GM18868 (cell line): ENCODE results near the gene EXOG.
"Not testable (repeated sequence)": the region's sequence is repeated elsewhere in the genome, so short reads cannot be mapped to it uniquely, and the experiment has no call there.

Experiments
- ATAC-seq: cut with Tn5 transposase; IDR thresholded peaks from one replicate; pipeline ENCODE4 v1.9.1; 2021; ENCODE audit warnings: mild to moderate bottlenecking, moderate library complexity; ENCODE audit not compliant: unreplicated experiment

Gene EXOG

GRCh38 chr3:38561746-38562466 is 65.8 kb downstream of the EXOG start:
- no peak for ATAC-seq

- no peak for ATAC-seq
Observed at GRCh38 chr3:38562467-38562925, 66.4 kb downstream of the EXOG start.

GRCh38 chr3:38563070-38563885 is 67.1 kb downstream of the EXOG start:
- ATAC-seq: no peak

DNA sequence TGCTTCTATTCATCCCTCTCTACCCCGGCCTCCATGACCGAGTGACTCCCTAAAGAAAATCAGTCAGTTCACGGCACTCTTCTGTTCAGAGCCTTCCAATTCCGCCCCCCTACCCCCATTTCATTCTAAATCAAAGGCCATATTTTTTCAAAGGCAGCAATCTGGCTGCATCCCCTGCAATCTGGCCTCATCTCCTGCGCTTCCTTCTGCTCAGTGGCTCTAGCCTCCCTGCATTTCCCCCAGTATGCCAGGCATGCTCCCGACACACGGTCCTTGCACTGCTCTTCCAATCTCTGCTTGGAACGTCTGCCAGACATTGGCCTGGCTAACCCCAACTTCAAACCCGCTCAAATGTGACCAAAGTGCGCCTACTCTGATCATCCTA is 67.7 kb downstream of the EXOG start:
- no peak for ATAC-seq

DNA sequence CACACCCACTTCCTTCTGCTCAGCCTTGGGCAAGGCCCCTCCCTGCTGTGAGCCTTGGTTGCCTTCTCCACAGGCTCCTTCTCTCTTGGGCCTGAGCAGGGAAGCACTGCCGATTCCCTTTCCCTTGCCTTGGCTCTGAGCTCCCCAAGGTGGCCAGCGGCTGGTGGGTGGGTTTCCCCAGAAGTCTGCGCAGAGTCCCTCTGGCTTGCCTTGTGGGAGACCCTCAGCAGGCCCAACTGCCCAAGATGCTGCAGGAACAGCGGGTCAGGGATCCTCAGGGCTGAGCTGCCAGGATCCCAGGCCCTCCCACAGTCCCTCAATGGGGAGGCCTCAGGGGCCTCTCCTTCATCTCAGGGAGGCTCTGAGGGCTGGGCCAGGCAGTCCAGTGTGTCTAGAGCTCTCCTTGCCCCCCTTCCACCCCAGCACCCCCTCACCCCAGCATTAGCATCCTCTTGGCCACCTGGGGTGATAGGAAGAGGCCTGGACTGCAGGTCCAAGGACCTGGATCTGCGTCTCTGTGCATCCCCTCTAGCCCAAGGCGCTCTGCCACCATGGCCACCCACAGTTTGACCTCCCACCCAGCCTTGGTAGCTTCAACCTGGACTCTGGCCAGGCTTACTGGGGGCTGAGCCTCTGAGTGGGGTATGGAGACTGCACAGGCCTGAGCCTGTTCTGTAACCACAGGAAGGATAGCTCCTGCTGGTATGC is 68.6 kb downstream of the EXOG start:
- ATAC-seq: no peak

- ATAC-seq: no peak
Observed at GRCh38 chr3:38565339-38566214, 69.4 kb downstream of the EXOG start.

DNA sequence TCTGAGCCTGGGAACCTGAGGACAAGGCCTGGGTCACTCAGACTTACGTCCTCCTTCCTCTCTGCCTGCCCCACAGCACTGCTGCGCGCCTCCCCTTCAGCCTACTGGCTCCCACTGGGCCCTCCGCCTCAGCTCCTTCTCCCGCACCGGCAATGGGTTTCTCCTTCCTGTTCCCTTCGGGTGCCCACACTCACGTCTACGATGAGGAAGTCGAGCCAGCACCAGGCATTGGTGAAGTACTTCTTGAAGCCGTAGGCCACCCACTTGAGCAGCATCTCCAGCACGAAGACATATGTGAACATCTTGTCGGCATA is 70.0 kb downstream of the EXOG start:
- no peak for ATAC-seq

DNA sequence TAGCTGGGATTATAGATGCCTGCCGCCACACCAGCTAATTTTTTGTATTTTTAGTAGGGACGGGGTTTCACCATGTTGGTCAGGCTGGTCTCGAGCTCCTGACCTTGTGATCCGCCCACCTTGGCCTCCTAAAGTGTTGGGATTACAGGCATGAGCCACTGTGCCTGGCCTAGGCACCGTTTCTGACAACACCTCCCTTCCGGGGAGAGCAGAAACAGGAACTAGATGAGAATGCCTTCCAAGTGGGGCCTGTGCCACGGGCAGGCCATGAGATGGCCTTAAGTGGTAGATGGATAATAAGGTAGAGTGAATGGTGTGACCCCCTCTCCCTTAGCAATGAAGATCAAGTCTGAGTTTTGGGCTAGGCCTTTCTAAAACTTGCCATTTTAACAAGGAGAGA is 70.7 kb downstream of the EXOG start:
- not testable (repeated sequence) for ATAC-seq

- no peak for ATAC-seq
Observed at GRCh38 chr3:38567498-38567897, 71.4 kb downstream of the EXOG start.

GRCh38 chr3:38573111-38573510 is 77.0 kb downstream of the EXOG start:
- no peak for ATAC-seq

GRCh38 chr3:38573556-38573955 is 77.4 kb downstream of the EXOG start:
- ATAC-seq: no peak

DNA sequence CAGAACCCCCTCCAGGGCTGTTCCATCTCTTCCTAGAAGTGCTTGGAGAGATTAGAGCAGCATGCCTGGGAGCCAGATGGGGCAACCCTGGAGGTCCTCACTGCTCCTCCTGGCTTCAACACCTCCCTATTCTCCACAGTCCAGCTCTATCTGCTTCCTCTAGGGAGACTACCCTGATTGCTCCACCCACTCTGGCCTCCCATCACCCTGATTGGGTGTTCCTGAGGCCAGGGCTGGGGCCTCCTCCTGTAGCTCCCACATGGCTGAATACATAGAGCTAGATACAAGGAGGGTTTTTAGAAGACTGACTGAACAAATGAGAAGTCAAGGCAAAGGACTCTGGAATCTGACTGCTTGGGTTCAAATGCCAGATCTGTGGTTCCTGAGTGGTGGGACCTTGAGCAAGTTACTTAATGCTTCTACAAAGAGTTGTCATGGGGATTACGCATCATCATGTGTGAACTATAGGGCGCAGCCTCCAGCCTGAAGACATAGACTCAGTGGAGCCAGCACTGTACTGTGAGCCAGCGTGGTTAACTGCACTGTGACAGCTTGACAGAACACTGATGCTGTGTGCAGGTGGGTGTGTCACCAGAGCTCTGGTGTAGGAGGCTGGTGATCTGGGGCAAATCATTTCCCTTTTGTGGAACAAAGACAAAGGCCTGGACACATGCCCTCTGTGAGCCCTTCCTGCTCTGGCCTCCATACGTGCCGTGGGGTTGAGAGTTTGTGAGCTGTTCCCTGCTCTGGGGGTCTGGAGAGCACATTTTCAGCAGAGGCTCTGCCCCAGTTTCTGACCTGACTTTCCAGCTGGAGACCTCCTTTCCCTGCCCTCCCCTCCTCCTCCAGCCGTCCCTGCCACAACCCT is 78.5 kb downstream of the EXOG start:
- ATAC-seq: no peak

DNA sequence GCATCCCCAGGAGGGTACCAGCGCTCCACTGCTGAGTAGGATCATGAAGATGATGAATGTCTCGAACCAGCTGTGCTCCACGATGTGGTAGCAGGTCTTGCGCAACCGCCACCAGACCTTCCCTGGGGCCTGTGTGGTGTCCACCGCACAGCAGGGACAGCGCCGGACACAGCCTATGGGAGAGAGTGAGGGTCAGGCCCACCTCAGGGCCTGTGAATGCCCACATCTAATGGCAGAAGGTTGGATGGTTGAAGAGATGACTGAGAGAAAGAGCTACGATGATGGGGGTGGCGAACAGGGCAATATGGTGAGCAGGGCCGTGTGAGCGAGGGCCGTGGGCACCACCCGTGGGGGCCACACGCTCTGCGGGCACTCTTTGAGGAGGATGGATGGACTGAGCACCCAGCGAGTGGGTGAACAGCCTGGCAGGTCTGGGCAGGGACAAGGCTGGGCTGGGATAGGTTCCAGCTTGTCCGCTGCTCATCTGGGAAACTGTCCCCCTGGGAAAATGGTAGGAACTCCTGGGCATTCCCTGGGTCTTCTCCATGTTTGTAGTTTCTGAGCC is 79.2 kb downstream of the EXOG start:
- ATAC-seq: no peak
